ENCODE data around the gene KLHL14.

DNA sequence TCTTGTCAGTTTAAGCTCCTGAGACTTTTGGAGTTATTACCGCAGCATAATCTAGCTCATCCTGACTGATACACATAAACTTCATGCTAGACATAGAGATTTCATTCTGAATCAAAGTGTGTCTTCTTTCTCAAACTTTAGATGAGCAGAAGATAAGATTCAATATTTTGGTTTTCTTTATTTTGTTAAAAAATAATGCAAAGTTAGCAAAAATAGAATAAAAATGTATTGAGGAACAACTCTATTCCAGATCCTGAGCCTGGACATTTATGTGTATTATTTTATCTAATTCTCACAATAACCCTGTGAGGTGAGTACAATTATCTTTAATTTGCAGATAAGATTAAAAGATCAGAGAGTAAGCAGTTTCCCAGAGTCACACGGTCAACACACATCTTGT lies 38.4 kb downstream of the KLHL14 start:
- TF ChIP-seq POLR2A (IDR thresholded peaks at IDR 0.05; ENCODE audit: low read depth, low read length) = no peak
- no peak for TF ChIP-seq TAF1 (IDR thresholded peaks at IDR 0.05; ENCODE audit: borderline replicate concordance, low read depth, low read length)
- TF ChIP-seq POLR2AphosphoS5 (IDR thresholded peaks at IDR 0.05; ENCODE audit: low read depth, low read length) = no peak

Measured in GM12892 (cell line).